22Rv1 (cell line): ENCODE measurements around the gene KMT5C.

Source experiments
- CTCF ChIP-seq: fragments of 450-650 bp; IDR thresholded peaks from 2 replicates; pipeline ENCODE4 v1.5.1; 2017; ENCODE audit warnings: mild to moderate bottlenecking
- ZFX ChIP-seq: fragments of 450-650 bp; IDR thresholded peaks from 2 replicates; pipeline ENCODE4 v1.6.1; 2017; ENCODE audit warnings: antibody characterized with exemption, borderline replicate concordance

- TF ChIP-seq CTCF (no peak), ZFX (no peak)
Measured at GRCh38 chr19:55311397-55311796, 28.3 kb upstream of the KMT5C start.
